HG02852 (cell line): ENCODE measurements around the gene GSG1.
"Not testable (repeated sequence)": the region's sequence is repeated elsewhere in the genome, so short reads cannot be mapped to it uniquely, and the experiment has no call there.

Experiments used
- ATAC-seq: cut with Tn5 transposase; IDR thresholded peaks from one replicate; pipeline ENCODE4 v1.9.1; 2021; ENCODE audit warnings: mild to moderate bottlenecking, moderate library complexity; ENCODE audit not compliant: unreplicated experiment

Gene GSG1

DNA sequence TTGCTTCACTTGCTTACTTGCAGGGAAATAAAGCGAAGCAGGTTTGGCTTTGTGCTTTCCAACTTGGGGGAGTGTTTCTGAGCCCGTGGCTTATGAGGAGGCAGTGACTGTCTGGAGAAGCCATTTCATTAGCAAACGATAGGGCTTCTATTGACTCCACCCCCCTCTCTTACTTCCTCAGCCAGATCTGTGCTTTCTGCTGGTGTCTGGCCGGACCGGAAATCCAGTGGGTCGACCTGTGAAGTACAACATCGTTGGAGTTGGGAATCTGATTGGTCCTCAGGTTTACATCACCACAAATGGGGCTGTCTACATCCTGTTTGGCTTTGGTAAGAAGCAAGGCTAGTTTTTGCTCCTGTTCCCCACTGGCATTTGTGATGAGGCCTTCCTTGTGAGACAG, 37.0 kb downstream of the GSG1 start:
- no peak for ATAC-seq

DNA sequence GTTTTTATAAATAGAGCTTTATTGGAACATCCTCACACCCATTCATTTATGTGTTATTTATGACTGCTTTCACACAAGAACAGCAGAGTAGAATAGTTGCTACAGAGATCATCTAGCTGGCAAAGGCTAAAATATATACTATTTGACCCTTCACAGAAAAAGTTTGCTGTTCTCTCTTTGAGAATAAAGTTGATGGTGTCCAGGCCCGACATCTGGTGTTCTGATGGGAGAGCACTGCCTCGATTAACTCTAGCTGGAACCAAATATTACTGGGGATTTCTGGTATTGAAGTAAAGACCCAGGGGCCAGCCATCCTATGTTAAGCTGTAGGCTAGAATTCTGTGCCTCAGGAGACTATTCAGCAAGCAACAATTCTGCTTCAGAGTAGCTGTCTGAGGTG, 37.5 kb downstream of the GSG1 start:
- no peak for ATAC-seq

DNA sequence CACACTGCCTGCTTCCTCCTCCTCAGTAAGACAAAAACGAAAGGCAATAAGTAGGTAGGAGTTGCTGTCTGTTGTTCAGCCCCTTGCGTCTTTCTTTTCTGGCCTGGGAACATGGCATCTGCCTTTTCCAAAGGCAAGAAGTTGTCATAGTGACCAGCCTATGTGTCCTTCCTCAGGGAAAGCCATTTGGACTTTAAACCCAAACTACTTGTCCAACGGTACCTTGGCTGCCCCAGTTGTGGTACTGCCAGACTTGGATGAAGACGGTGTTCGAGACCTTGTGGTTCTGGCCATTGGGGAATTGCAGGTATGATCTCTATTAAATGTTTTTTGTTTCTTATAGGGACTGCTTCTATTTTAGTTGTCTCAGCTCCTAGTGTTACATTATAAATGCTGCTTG, 40.8 kb downstream of the GSG1 start:
- ATAC-seq, result no peak

DNA sequence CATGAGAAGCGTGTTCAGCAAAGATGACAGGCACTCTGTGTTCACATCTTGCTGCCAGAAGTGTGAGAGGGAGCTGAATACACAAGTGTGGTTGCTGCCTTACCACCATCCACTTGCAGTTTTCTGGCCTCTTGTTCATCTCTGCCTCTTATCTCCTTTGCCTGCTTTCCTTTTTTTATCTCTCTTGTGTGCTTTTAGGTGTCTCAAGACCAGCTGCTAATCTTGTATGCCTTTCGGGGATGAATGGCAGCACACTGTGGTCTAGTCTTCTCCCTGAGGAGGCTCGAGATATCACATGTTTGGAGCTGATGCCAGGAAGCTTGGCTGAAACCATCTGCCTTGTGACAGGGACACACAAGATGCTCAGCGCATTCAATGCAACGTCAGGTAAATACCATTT, 42.1 kb downstream of the GSG1 start:
- no peak for ATAC-seq

DNA sequence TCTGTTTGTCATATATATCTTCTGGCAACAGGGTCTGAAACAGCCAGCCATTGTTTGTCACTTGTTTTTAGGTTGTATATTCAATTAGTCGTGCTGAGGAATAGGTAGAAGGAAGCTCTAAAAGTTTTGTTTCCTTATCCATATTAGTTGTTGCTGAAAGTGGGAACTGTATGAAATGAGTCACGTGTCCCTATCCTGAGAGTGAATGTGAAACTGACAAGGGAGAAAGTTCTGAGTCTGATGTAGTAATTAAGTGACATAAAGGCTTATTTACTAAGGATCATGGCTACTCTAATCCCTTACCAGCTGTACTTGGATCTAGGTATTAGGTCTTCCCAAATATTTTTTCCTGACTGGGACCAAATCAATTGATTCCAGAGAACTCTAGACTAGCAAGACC, 42.9 kb downstream of the GSG1 start:
- ATAC-seq, result no peak

DNA sequence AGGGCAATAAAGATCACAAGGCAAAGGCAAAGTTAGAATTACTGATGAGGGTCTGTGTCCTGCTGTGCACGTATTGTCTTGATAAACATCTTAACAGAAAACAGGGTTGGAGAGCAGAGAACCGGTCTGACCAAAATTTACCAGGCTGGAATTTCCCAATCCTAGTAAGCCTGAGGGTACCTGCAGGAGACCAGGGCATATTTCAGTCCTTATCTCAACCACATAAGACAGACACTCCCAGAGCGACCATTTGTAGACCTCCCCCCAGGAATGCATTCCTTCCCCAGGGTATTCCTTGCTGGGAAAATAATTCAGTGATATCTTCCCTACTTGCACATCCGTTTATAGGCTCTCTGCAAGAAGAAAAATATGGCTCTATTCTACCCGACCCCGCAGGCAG, 49.9 kb downstream of the GSG1 start:
- ATAC-seq, result not testable (repeated sequence)

DNA sequence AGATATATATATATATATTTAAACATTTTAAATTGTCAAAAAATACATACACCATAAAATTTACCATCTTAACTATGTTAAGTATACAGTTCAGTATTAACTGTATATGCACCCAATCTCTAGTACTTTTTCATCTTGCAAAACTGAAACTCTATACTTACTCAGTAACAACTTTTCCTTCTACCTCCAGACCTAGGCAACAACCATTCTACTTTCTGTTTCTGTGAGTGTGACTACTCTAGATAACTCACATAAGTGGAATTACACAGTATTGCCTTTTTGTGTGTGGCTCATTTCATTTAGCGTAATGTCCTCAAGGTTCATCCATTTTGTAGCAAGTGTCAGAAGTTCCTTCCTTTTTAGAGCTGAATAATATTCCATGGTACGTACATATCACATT, 51.0 kb downstream of the GSG1 start:
- ATAC-seq, result no peak

DNA sequence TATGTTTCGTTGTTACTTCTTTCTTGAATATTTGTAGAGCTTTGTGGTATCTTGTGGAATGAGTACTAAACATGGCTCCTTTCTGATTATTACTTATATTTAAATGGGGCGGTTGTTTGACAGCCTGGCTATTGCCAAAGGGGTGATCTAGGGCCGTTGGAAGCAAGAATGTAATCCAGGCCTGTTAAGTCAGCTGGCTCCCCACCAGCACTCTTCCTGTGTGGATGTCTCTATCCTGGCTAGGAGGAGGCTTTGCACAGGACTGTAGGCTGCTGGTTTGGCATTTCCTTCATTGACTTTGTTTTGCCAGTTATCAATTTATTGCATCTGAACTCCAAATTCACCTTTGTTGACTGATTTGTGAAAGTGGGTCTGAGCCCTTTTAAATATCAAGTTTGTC, 53.7 kb downstream of the GSG1 start:
- no peak for ATAC-seq

DNA sequence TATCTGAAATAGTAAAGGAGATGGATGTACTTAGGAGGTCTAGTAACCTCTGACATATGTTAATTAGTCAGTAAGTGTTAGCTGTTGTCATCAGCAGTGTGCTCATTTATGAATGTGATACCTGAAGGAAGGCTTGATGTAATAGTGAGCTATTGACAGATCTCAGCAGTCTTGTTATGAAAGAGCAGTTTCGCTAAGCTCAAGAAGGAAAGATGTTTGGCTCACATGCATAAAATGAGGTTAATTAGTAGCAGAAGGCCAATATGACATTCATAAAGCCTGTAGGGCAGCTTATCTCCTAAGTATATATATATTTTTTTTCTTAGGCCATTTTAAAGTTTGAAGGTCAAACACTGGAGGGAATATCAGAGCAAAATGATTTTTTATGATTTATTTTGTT, 56.5 kb downstream of the GSG1 start:
- no peak for ATAC-seq

DNA sequence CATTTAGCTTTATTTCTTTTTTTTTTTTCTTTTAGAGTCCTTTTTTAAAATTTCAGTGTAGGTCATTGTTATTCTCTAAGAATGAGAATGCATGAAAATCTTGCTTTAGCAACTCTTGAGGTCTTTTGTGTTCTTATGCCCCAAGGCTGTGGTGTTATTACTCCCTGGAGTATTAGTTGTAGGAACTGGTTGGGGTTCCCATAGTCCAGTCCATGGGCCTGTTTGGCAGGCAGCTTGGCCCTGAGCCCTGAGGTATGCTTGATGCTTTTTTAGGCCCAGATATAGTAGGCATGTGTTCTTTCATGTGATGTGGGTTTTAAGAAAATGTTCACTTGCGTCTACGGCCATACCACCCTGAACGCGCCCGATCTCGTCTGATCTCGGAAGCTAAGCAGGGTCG, 57.7 kb downstream of the GSG1 start:
- no peak for ATAC-seq

DNA sequence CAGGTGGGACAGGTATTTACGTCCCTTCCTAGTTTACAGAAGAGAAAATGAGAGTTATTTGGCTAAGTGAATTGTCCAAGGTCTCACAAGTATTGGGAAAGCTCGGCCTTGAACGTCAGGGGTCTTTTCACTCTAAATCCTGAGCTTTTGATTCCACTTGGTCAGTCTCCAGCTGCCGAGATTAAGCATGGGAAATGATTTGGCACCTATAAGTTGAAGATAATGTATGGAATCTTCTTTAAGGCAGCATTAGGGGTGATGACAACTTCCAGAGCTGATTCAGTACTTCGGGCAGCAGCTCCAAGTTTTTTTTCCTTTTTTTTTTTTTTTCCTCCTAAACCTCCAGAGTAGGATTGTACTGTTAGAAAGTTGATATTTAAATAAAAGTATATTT, 58.6 kb downstream of the GSG1 start:
- no peak for ATAC-seq

DNA sequence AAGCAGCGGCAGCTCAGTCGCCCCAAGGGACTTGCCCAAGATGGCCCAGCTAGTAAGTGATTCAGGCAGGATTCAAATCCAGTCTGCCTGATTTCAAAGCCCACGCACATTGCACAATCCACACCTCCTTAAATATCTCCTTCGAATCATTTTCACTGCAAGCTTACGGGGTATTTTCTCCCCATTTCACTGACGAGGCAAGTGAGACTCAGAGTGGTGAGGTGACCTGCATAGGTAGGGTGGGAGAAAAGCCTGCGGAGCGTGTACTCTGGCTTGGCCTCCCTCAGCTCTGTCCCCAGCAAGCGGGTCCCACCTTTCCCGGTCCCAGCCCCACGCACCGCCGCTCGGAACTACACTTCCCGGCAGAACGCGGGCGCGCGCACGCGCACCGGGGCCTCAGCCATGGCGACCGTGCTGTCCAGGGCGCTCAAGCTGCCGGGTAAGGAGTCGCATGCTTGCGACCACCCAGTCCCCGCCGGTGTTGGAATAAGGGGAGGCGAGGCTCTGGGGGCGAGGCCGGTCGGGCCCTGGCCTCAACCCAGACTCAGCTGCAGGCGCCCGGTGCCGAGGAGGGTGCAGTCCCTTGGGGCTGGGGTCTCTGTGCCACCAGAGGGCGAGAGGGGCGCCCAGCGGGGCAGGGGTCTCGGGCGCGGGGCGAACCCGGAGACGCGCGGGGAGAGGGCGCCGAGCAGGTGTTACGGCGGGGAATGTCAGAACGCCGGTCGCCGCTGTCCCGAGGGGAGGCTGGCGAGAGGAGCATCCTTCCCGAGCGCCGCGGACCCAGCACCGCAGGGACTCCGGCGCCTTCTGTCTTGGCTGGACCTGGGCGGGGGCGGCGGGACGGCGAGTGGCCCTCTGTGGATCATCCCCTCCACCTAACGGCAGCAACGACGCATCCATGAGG, 59.2 kb downstream of the GSG1 start, which contains the start of gene FAM234B:
Gene FAM234B, plus strand, starts transcription at position 380 of the 904 bp plus-strand sequence. Its CDS starts 23 bp downstream, at position 403.
- ATAC-seq, result peak; percentile 81

DNA sequence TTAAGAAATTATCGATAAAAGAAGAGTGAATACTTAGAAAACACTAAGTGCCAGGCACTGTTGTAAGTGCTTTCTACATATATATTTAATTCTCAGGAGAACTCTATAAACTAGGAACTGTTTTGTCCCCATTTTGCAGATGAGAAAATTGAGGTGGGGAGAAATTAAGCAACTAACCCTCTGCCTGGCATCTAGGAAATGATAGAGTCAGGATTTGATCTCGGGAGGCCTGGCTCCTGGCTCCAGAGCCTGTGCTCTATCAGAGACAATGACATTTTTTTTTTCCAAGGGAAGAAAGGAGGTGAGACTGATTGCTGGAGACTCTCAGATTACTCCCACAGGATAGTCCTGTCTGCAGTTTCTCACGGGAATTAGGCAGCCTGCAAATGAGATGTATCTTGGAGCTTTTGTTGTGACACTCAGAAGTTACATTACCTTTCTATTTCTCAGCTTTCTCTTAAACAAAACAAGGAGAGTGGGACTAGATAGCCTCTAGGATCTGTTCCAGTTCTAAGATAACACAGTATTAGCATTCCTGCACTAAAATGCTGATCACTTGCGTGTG, 60.7 kb downstream of the GSG1 start:
- no peak for ATAC-seq

DNA sequence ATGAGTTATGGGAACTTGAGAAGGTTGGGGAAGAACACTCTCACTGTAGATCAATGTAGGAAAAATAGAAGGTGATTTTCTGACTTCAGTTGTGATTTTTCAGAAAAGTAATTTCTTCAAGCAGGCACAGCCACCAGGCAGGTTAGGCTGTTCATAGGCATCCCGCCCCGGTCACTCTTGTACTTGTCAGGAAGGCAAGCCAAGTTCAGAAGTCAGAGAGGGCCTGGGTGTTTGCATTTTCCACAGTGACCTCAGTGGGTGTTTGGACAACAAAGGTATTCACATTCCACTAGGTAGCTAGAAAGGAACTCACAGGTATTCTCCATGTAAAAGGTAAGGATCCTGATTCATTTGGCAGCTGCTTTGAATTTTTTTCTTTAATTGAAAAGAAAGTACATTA, 62.2 kb downstream of the GSG1 start:
- ATAC-seq, result no peak

DNA sequence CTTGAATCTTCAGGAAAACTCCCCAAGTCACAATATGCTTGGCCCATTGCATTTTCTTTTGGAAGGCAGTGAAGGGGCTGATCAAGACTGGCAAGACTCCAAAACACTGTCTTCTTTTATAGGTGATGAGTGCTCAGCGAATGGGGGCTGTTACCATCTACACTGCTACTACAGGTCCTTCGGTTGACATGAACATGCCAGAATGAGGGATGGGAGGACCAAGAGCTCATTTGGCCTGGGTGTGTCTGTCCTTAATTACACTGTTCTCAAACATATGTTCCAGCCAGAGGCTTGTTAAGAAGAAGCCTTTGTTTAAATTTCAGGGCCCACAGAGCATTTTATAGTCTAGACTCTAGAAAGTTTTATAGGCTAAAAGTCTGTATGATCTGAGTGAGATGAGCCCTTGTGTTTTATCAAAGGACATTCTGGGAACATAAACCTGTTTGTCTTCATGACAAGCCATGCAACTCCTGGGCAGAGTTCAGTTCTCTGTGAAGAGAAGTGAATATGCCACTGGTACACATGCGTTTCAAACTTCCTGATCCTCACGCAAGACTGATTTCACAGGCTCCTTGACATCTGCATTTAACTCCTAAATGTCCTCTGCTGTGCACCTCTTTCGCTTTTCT, 64.0 kb downstream of the GSG1 start:
- ATAC-seq, result no peak

DNA sequence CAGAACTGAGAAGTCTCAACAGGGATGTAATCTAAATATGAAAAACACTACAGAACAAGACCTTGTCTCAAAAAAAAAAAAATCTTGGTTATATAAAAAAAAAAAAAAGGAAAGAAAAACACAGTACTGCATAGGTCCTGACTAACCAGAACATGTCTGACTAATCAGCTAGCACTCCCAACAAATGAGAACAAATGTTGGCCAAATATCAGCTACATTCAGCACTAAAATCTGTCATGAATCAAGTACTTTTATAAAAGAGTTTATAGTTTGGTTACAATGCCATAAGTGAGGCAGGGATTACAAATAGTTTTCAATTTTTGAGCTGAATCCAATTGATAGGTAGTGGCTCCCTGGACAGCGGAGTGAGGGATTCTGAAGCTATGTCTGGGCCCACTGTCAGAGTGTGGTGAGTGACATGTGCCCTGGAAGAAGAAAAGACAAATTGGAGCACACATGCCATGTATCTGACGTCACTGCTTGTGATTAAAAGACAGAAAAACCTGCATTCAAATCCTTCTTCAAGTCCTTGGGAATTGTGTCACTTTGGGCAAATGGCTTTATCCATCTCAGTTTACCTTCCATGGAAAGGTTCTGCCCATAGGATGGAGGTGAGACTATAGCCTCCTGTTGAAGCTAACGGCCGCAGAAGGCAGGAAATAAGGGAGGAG, 64.8 kb downstream of the GSG1 start:
- ATAC-seq, result no peak

DNA sequence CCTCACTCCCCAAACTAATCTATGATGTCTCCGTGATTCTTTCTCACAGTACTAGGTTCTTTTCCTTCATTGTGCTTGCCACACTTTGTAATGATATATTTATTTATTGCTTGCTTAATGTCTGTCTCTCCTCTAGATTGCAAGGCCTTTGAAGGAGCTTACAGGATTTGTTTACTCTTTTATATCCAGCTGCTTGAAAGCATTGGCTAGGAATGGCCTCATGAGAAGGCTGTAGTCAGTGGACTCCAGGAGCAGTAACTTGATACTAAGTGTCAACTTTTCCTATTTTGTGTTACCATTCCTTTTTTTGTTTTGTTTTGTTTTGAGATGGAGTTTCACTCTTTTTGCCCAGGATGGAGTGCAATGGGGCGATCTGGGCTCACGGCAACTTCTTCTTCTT, 66.6 kb downstream of the GSG1 start:
- ATAC-seq, result no peak

DNA sequence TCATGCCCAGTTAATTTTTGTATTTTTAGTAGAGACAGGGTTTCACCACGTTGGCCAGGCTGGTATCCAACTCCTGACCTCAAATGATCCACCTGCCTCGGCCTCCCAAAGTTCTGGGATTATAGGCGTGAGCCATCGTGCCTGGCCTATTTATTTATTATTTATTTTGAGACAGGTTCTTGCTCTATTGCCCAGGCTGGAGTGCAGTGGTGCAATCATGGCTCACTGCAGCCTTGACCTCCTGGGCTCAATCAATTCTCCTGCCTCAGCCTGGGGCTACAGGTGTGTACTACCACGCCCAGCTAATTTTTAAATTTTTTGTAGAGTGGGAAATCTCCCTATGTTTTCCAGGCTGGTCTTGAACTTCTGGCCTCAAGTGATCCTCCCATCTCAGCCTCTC, 68.1 kb downstream of the GSG1 start:
- not testable (repeated sequence) for ATAC-seq
